Hepatocyte (in vitro differentiated cells): ENCODE results near the gene CTBP2. TPM values are rescaled to one million over a fixed set of nuclear protein-coding genes. Genes with fewer than 3 reads are reported as not detected.

Experiments used
- DNase-seq: peaks from one replicate; pipeline ENCODE4 v3.0.0-alpha.2; 2016; ENCODE audit warnings: low spot score
- H2AFZ ChIP-seq: fragments of 200-600 bp; sonication (generic); 2 replicates; pipeline ENCODE4 v1.6.0; 2016; ENCODE audit warnings: antibody characterized with exemption, mild to moderate bottlenecking
- H3K27ac ChIP-seq: fragments of 200-600 bp; sonication (generic); 2 replicates; pipeline ENCODE4 v1.5.1; 2016; ENCODE audit warnings: mild to moderate bottlenecking
- H3K27me3 ChIP-seq: fragments of 200-600 bp; sonication (generic); 2 replicates; pipeline ENCODE4 v1.6.1; 2016
- H3K36me3 ChIP-seq: fragments of 200-600 bp; sonication (generic); replicated peaks from 2 replicates; pipeline ENCODE4 v1.5.1; 2016; ENCODE audit warnings: low read depth; ENCODE audit not compliant: insufficient read depth
- H3K4me1 ChIP-seq: fragments of 200-600 bp; sonication (generic); 2 replicates; pipeline ENCODE4 v1.5.1; 2016; ENCODE audit warnings: mild to moderate bottlenecking, moderate library complexity; ENCODE audit not compliant: insufficient read depth
- H3K4me2 ChIP-seq: fragments of 200-600 bp; sonication (generic); 2 replicates; pipeline ENCODE4 v1.6.0; 2016
- H3K4me3 ChIP-seq: fragments of 200-600 bp; sonication (generic); 2 replicates; pipeline ENCODE4 v1.5.1; 2016; ENCODE audit warnings: mild to moderate bottlenecking
- H3K79me2 ChIP-seq: fragments of 200-600 bp; sonication (generic); 2 replicates; pipeline ENCODE4 v1.6.0; 2017; ENCODE audit warnings: mild to moderate bottlenecking
- H3K9me2 ChIP-seq: fragments of 200-600 bp; sonication (generic); replicated peaks from 2 replicates; pipeline ENCODE4 v1.6.0; 2017; ENCODE audit warnings: mild to moderate bottlenecking; ENCODE audit not compliant: insufficient read depth
- H3K9me3 ChIP-seq: fragments of 200-600 bp; sonication (generic); 2 replicates; pipeline ENCODE4 v1.5.1; 2016; ENCODE audit warnings: low read depth, mild to moderate bottlenecking
- H4K20me1 ChIP-seq: fragments of 200-600 bp; sonication (generic); 2 replicates; pipeline ENCODE4 v1.6.0; 2016; ENCODE audit warnings: mild to moderate bottlenecking; ENCODE audit not compliant: insufficient read depth, poor library complexity, severe bottlenecking
- CTCF ChIP-seq: fragments of 200-600 bp; sonication (generic); IDR thresholded peaks from 2 replicates; pipeline ENCODE4 v1.5.1; 2016; ENCODE audit warnings: antibody characterized with exemption, mild to moderate bottlenecking; ENCODE audit not compliant: poor library complexity
- EZH2 ChIP-seq: fragments of 200-600 bp; sonication (generic); IDR thresholded peaks from 2 replicates; pipeline ENCODE4 v1.6.1; 2016; ENCODE audit warnings: antibody characterized with exemption, mild to moderate bottlenecking, borderline replicate concordance
- EZH2phosphoT487 ChIP-seq: fragments of 200-600 bp; sonication (generic); IDR thresholded peaks from one replicate; pipeline ENCODE4 v1.6.1; 2018; ENCODE audit warnings: antibody characterized with exemption, mild to moderate bottlenecking, low read depth, moderate library complexity; ENCODE audit not compliant: unreplicated experiment, severe bottlenecking
- WGBS: methylation state at CpG from one replicate; pipeline ENCODE4 v1.1.6; 2016; ENCODE audit warnings: low lambda C conversion rate; ENCODE audit errors: missing lambda C conversion rate; 5-methylcytosine and 5-hydroxymethylcytosine counted together
- polyA plus RNA-seq: library from polyadenylated mRNA; unstranded; fragments of >200 nt; fragmentation: Nextera tagmentation; extraction: Ambion mirVana; gene quantifications from 2 replicates; pipeline ENCODE4 v1.2.1, GENCODE V29; 2016
- total RNA-seq: library from RNA; depleted of rRNA; stranded (reverse); fragments of >200 nt; gene quantifications from 2 replicates; pipeline ENCODE4 v1.2.3, GENCODE V29; 2014

Gene CTBP2
- total and polyA plus RNA-seq, 2 experiments from 2014 or later: 61.3 to 81.0 TPM

- Histone ChIP-seq H3K9me2 (no peaks in the 10 kb centered on the region), H3K27me3 (no peaks in the 10 kb centered on the region), H2AFZ (no peak overlapping the region), H3K79me2 (peaks cover 44% of the 10 kb centered on the region), H3K4me1 (no peaks in the 10 kb centered on the region), H3K9me3 (no peaks in the 10 kb centered on the region), H3K4me3 (no peak overlapping the region), H3K4me2 (no peak overlapping the region), H4K20me1 (peaks cover 5% of the 10 kb centered on the region), H3K27ac (no peak overlapping the region), H3K36me3 (no peaks in the 10 kb centered on the region)
- DNase-seq: no peak
- TF ChIP-seq EZH2 (no peak), EZH2phosphoT487 (no peak)
- 95% methylated on average over 5 of the region's 5 CpGs for WGBS
Observed at GRCh38 chr10:124974131-124974530, 186.2 kb downstream of the CTBP2 start.

DNA sequence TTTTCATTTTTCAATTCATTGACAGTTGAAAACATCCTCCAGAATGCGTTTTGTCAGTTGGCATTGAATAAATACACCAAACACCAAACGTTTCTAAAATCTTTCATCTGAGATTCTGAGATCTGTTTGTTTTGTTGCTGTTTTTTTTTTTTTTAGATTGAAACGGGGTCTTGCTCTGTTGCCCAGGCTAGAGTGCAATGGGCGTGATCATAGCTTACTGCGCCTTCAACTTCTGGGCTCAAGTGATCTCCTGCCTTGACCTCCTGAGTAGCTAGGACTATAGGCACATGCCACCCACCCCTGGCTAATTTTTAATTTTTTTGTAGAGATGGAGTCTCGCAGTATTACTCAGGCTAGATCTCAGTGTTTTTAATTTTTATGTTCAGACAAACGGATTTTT lies 187.7 kb downstream of the CTBP2 start:
- Histone ChIP-seq H3K4me1 (no peaks in the 10 kb centered on the region), H4K20me1 (peaks cover 5% of the 10 kb centered on the region), H3K36me3 (no peaks in the 10 kb centered on the region), H3K27me3 (no peaks in the 10 kb centered on the region), H3K4me2 (no peak overlapping the region), H2AFZ (no peak overlapping the region), H3K9me2 (no peaks in the 10 kb centered on the region), H3K9me3 (no peaks in the 10 kb centered on the region), H3K79me2 (peaks cover 54% of the 10 kb centered on the region), H3K4me3 (no peak overlapping the region), H3K27ac (no peak overlapping the region)
- no peak for DNase-seq
- WGBS: 89% methylated on average over 7 of the region's 7 CpGs
- no peak for TF ChIP-seq CTCF
- TF ChIP-seq EZH2: no peak
- no peak for TF ChIP-seq EZH2phosphoT487

DNA sequence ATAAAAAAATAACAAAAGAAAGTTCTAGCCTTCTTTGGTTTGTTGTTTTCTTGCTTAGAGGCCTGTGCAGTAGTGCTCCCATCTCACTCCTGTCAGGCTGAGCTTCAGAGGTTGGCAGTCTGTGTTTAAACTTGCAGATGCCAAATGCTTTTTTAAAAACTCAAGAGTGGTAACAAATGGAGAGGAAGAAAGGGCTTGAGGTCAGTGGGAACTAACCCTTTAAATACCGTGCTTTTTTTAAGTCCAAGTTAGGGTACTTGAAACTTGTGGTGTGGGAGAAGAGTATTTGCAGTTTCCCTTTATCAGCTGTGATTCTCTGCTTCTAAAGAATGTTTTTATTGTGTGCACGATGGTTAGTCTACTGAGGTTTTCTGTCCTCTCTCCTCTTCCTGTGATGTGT lies 189.1 kb downstream of the CTBP2 start:
- no peaks in the 10 kb centered on the region for H3K9me2 ChIP-seq
- no peaks in the 10 kb centered on the region for H3K27me3 ChIP-seq
- H2AFZ ChIP-seq: no peak overlapping the region
- H3K4me2 ChIP-seq: no peak overlapping the region
- peaks cover 62% of the 10 kb centered on the region for H3K79me2 ChIP-seq
- no peak overlapping the region for H3K4me3 ChIP-seq
- TF ChIP-seq EZH2: no peak
- no peak for TF ChIP-seq EZH2phosphoT487
- no peak for TF ChIP-seq CTCF
- no peaks in the 10 kb centered on the region for H3K9me3 ChIP-seq
- H4K20me1 ChIP-seq: peaks cover 15% of the 10 kb centered on the region
- H3K36me3 ChIP-seq: no peaks in the 10 kb centered on the region
- H3K27ac ChIP-seq: no peak overlapping the region
- DNase-seq: no peak
- 62% methylated on average over 2 of the region's 2 CpGs for WGBS
- H3K4me1 ChIP-seq: no peaks in the 10 kb centered on the region

DNA sequence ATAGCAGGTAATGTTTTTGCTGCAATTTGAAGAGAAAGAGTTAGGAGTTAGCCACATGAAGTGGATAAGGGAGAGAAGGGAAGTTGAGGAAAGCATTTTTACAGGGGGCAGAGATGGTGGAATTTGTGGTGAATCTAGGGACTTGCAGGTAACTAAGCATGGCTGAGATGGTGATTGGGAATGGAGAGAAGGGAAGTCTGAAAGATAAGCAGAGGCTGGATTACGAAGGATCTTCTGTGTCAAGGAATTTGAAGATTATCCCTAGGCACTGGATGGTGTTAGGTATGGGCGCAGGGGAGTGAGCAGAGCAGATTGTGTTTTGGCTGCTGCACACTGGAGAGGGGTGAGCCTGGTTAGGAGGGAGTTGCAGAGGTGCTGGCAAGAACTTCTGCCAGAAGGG lies 193.1 kb downstream of the CTBP2 start:
- Histone ChIP-seq H3K27me3 (no peaks in the 10 kb centered on the region), H3K4me3 (no peak overlapping the region), H3K9me2 (no peaks in the 10 kb centered on the region), H4K20me1 (peaks cover 46% of the 10 kb centered on the region), H3K36me3 (no peaks in the 10 kb centered on the region), H2AFZ (no peak overlapping the region), H3K9me3 (no peaks in the 10 kb centered on the region), H3K4me2 (no peak overlapping the region), H3K79me2 (peaks cover 84% of the 10 kb centered on the region), H3K4me1 (no peaks in the 10 kb centered on the region), H3K27ac (no peak overlapping the region)
- 92% methylated on average over 2 of the region's 2 CpGs for WGBS
- TF ChIP-seq EZH2phosphoT487: no peak
- no peak for TF ChIP-seq EZH2
- TF ChIP-seq CTCF: no peak
- no peak for DNase-seq
